GM10847 (cell line): ENCODE results near the gene NELL2.

Experiments used
- POLR2A ChIP-seq: IDR thresholded peaks from 2 replicates; pipeline ENCODE4 v1.6.1; 2011; ENCODE audit not compliant: insufficient read length; ENCODE audit errors: extremely low read depth

NELL2 gene

GRCh38 chr12:44819884-44820283, 56.2 kb downstream of the NELL2 start:
- TF ChIP-seq POLR2A, result no peak

GRCh38 chr12:44817687-44818086, 58.4 kb downstream of the NELL2 start:
- TF ChIP-seq POLR2A, result no peak

- no peak for TF ChIP-seq POLR2A
These were observed 59.6 kb downstream of the NELL2 start for GRCh38 chr12:44816446-44817017.

- TF ChIP-seq POLR2A, result no peak
These were observed 64.1 kb downstream of the NELL2 start for GRCh38 chr12:44812062-44812461.

- no peak for TF ChIP-seq POLR2A
These were observed 72.0 kb downstream of the NELL2 start for GRCh38 chr12:44804068-44804467.

- TF ChIP-seq POLR2A, result no peak
These were observed 80.1 kb downstream of the NELL2 start for GRCh38 chr12:44795970-44796369.

- no peak for TF ChIP-seq POLR2A
These were observed 87.4 kb downstream of the NELL2 start for GRCh38 chr12:44788731-44789130.

GRCh38 chr12:44780221-44780790, 95.8 kb downstream of the NELL2 start:
- no peak for TF ChIP-seq POLR2A

- TF ChIP-seq POLR2A, result no peak
These were observed 96.3 kb downstream of the NELL2 start for GRCh38 chr12:44779766-44780165.

- no peak for TF ChIP-seq POLR2A
These were observed 97.3 kb downstream of the NELL2 start for GRCh38 chr12:44778863-44779262.

- no peak for TF ChIP-seq POLR2A
These were observed 99.1 kb downstream of the NELL2 start for GRCh38 chr12:44777044-44777443.

GRCh38 chr12:44775901-44776300, 100.2 kb downstream of the NELL2 start:
- no peak for TF ChIP-seq POLR2A

GRCh38 chr12:44774815-44775411, 101.2 kb downstream of the NELL2 start:
- no peak for TF ChIP-seq POLR2A

GRCh38 chr12:44771485-44772021, 104.6 kb downstream of the NELL2 start:
- no peak for TF ChIP-seq POLR2A

GRCh38 chr12:44765796-44766195, 110.3 kb downstream of the NELL2 start:
- no peak for TF ChIP-seq POLR2A

GRCh38 chr12:44763021-44763420, 113.1 kb downstream of the NELL2 start:
- no peak for TF ChIP-seq POLR2A
